Posterior cingulate gyrus (tissue), 11 donors: ENCODE data around the gene CEP126.
"Not testable (repeated sequence)": the region's sequence is repeated elsewhere in the genome, so short reads cannot be mapped to it uniquely, and the experiment has no call there.

ENCODE experiments used
- DNase-seq, 10 donors: peaks; one replicate each; pipeline versions ENCODE4 v3.0.0 to v3.0.0-alpha.2; 2020 to 2021; ENCODE audit warnings: mixed read lengths in 3 of 10
- intact Hi-C: fragments of 100-400 bp; cut with DNase I; formaldehyde crosslinking; loops from one replicate; pipeline ENCODE4 v1.15.1; 2023

CEP126 gene

DNA sequence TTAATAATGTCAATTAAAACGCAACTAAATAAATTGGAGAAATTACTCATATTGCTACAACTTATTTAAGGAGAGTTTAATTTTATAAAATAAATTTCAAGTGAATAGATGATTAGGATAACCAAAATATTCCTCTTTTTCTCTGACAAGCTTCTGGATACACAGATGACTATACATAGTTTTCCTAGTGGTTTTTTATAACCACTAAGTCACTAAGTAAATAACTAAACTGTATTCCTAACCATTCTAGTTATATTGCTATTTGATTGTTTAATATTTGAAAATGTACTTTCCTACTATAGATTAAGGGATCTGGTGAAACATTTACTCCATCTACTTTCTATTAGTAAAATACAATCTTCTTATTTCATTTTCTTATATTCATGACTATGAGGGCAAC is 6.2 kb downstream of the CEP126 start:
- intact Hi-C loops: no loop called here

GRCh38 chr11:101923554-101923953 is 8.7 kb downstream of the CEP126 start:
- no peak for DNase-seq
- intact Hi-C loops: no loop called here

More for the DNA sequence above, 6.2 kb downstream of the CEP126 start:
- no peak for DNase-seq

GRCh38 chr11:101929294-101929915 is 14.6 kb downstream of the CEP126 start:
- DNase-seq: no peak
- intact Hi-C loops: no loop called here

DNA sequence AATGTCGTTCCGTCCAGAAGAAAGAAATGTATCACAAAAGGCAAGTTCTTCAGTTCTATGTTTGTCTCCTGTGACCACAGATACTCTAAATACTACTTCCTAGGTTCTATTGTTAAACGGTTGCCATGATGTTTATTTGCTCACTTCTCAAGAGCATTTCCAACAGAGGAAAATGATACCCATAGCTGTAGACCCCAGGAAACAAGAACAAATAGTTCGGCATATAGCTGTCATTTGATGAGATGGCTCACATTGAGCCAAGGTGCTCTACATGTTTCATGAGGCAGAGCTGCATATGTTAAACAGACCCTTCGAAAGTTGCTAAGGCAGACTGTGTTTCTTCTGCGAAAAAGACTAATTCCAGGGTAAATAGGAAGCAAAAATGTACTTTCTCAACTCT is 16.9 kb downstream of the CEP126 start:
- DNase-seq: no peak

GRCh38 chr11:101940901-101941520 is 26.2 kb downstream of the CEP126 start:
- no peak for DNase-seq
- intact Hi-C loops: no loop called here

More for the DNA sequence above, 16.9 kb downstream of the CEP126 start:
- intact Hi-C loops: no loop called here

- intact Hi-C loops: no loop called here
Observed at GRCh38 chr11:101944923-101945322, 30.1 kb downstream of the CEP126 start.

GRCh38 chr11:101945448-101945847 is 30.6 kb downstream of the CEP126 start:
- intact Hi-C loops: no loop called here

More at GRCh38 chr11:101944923-101945322, 30.1 kb downstream of the CEP126 start:
- DNase-seq: no peak

DNA sequence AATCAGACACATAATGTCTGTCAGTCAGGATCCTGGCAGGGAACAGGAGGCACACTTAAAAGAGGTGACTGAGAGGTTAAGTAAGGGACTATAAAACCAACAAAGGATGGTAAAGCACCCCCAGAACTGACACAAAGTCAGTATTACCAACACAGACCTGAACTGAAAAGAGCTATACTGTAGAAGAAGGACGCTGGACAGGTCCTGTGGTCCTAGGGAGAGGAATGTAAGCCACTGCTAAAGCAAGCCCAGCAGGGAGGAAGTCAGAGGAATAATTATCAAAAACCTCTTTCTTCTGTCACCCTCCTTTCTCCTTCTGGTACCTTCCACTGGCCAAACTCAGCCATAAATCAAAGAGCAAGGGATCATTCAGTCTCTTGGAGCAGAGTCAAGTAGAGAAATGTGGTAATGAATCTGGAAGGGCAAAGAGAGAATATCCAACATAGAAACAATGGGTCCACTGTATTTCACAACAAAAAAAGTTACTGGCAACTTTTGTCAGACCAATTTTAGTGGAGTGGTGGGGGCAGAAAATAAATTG is 34.9 kb downstream of the CEP126 start:
- DNase-seq: no peak
- intact Hi-C loops: no loop called here

More at GRCh38 chr11:101945448-101945847, 30.6 kb downstream of the CEP126 start:
- DNase-seq: no peak

- no peak for DNase-seq
- intact Hi-C loops: no loop called here
Observed at GRCh38 chr11:101955278-101955677, 40.5 kb downstream of the CEP126 start.

GRCh38 chr11:101955701-101956100 is 40.9 kb downstream of the CEP126 start:
- DNase-seq: no peak
- intact Hi-C loops: no loop called here

DNA sequence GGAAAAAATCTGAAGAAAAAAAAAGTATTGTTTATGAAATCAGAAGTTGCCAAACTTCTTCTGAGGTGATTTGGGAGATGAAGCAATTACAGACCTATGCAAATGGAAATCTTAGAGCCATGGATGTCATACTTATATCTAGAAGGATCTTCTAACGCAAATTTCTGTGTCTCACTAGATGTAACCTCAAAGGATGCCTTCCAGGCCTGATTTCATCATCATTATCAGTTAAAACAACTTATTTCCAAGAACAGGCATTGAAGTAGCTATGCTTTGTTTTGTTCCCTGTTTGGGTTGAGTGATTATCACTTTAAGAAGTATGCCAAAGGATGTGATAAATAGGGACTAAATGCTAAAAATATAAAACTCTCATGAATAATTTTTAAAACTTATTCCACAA is 45.4 kb downstream of the CEP126 start:
- intact Hi-C loops: no loop called here
- no peak for DNase-seq

DNA sequence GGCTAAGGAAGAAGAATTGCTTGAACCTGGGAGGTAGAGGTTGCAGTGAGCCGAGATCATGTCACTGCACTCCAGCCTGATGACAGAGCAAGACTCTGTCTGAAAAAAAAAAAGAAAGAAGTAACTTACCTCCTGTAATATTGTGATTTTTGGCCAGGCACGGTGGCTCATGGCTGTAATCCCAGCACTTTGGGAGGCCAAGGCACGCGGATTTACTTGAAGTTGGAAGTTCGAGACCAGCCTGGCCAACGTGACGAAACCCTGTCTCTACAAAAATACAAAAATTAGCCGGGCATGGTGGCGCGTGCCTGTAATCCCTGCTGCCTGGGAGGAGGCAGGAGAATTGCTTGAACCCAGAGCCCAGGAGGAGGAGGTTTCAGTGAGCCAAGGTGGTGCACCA is 49.4 kb downstream of the CEP126 start:
- intact Hi-C loops: not testable (repeated sequence)
- DNase-seq: peak in 2 of 10 donors; percentile 27 to 32

- intact Hi-C loops: no loop called here
- no peak for DNase-seq
Observed at GRCh38 chr11:101974255-101974654, 59.4 kb downstream of the CEP126 start.

- intact Hi-C loops: no loop called here
- DNase-seq: no peak
Observed at GRCh38 chr11:101974771-101975170, 60.0 kb downstream of the CEP126 start.

GRCh38 chr11:101975734-101976133 is 60.9 kb downstream of the CEP126 start:
- intact Hi-C loops: no loop called here
- no peak for DNase-seq

- intact Hi-C loops: no loop called here
- DNase-seq: no peak
Observed at GRCh38 chr11:101987370-101987769, 72.6 kb downstream of the CEP126 start.

DNA sequence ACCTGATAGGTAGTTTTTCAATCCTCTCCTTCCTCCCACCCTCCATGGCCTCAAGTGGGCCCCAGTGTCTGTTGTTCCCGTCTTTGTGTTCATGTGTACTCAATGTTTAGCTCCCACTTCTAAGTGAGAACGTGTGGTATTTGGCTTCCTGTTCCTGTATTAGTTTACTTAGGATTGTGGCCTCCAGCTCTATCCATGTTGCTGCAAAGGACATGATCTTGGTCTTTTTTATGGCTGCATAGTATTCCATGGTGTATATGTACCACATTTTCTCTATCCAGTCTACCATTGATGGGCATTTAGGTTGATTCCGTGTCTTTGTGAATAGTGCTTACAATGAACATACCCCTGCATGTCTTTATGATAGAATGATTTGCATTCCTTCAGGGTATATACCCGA is 78.4 kb downstream of the CEP126 start:
- intact Hi-C loops: no loop called here

GRCh38 chr11:101994052-101994469 is 79.3 kb downstream of the CEP126 start:
- intact Hi-C loops, DNase-seq: not testable (repeated sequence)

More for the DNA sequence above, 78.4 kb downstream of the CEP126 start:
- no peak for DNase-seq

- DNase-seq: no peak
- intact Hi-C loops: no loop called here
Observed at GRCh38 chr11:101996111-101996510, 81.3 kb downstream of the CEP126 start.

DNA sequence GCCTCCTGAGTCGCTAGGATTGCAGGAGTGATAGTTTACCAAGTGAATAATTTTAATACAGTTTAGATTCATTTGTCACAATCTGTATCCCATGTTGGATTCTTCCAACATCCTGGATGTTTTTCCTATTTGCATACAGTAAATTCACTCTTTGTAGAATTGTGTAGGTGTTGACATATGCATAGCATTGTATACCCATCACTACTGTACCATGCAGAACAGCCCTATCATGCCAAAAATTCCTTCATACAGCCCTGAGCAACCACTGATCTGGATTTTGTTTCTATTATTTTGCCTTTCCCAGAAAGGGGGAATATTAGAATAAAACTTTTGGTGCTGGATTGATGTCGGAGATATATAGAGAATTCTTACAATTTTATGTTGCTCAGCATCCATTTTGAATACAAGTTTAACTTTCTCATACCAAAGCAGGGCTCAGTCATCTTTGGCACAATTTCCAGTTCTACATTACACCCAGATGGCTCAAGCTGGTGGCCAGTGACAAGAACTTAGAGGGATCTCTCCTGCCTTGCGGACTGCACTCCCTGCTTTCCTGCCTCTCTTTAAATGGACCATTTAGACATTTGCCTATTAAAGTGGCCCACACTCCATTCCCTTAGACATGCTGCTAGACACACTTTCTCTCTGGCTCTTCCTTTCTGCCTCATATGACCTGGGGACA is 87.0 kb downstream of the CEP126 start:
- no peak for DNase-seq
- intact Hi-C loops: no loop called here

DNA sequence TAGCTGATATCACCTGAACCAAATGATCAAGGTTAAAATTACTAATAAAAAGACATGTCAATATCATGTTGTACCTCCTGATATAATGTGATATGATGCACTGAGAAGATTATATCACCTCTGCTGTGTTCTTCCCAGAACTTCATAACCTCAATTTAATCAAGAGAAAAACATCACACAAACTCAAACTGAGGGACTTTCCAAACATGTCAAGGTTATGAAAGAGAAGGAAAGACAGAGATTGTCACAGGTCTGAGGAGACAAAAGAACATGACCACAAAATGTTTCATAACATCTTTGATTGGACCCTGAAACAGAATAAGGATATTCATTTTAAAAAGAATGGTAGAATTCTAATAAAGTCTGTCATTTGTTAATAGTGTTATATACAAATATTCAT is 89.4 kb downstream of the CEP126 start:
- no peak for DNase-seq
- intact Hi-C loops: no loop called here
